ENCODE measurements around the gene AP4E1.
"Not testable (repeated sequence)": the region's sequence is repeated elsewhere in the genome, so short reads cannot be mapped to it uniquely, and the experiment has no call there.

AP4E1 gene

DNA sequence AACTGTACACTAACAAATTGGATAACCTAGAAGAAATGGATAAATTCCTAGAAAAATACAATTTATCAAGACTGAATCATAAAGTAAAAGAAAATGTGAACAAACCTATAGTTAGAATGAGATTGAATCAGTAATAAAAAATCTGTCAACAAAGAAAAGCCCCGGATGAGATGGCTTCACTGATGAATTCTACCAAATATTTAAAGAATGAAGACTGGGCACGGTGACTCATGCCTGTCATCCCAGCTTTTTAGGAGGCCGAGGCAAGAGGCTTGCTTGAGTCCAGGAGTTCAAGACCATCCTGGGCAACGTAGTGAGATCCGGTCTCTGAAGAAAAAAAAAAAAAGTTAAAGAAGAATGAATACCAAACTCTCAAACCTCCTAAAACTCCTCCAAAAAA is 17.7 kb upstream of the AP4E1 start:
- DNase-seq, result no peak

DNA sequence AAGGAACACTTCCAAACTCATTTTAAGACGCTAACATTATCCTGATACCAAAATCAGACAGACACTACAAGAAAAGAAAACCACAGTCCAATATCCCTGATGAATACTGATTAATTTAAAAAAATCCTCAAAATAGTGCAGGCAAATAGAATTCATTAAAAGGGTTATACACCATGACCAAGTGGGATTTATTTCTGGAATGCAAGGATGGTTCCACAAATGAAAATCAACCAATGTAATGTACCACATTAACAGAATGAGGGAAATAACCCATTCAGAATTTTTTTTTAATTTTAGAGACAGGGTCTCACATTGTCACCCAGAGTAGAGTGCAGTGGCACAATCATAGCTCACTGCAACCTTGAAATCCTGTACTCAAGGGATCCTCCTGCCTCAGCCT is 17.3 kb upstream of the AP4E1 start:
- no peak for DNase-seq

DNA sequence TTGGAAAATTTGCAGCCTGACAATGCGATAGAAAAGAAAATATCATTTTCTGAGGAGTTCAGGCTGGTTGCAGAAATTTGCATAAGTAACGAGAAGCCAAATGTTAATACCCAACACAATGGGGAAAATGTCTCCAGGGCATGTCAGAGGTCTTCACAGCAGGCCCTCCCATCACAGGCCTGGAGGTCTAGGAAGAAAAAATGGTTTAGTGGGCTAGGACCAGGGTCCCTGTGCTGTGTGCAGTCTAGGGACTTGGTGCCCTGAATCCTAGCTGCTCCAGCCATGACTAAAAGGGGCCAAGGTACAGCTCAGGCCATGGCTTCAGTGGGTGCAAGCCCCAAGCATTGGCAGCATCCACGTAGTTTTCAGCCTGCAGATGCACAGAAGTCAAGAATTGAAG is 14.5 kb upstream of the AP4E1 start:
- DNase-seq, result no peak

DNA sequence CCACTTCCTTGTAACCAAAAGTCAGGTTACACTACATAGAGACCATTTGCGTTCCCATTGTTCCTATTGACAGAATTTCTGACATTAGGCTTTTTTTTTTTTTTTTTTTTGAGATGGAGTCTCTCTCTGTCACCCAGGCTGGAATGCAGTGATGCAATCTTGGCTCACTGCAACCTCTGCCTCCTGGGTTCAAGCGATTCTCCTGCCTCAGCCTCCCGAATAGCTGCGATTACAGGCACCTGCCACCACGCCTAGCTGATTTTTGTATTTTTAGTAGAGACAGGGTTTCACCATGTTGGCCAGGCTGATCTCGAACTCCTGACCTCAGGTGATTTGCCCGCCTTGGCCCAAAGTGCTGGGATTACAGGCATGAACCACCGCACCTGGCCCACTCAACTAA is 7.1 kb upstream of the AP4E1 start:
- not testable (repeated sequence) for DNase-seq

DNA sequence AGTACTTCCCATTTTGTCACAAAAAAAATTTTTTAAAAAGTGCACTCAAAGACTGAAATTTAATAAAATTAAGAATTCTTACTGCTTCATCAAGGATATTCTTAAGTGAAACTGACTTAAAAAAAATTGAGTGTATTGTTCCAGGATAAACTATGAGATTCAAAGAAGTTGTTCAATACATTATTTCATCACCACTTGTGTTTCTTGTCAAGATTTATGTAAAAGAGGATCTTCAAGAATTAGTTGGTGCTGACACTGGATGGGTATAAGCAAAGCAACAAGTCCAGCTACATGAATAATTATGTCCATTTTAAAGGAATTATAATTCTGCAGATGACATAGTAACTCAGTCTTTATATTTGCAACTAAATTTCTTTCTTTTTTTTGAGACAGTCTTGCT is 4.3 kb upstream of the AP4E1 start:
- DNase-seq, result no peak

DNA sequence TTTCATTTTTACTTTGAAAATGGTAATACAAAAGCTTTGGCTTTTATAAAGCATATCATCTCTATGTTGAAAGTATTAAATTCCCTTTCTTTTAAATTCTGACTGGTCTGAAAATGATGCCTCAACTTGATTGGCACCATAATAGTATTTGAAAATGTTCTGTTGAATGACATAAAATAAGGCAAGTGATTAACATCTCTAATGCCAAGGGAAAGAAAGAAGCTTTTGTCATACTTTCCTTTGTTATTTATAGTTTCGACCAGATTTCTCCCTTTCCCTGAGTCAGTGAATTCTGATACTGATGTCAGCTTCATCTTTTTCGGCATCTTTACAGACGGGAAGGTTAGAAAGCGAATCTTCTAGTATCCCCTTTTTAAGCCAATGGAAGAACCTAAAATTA is 3.4 kb upstream of the AP4E1 start:
- no peak for DNase-seq

DNA sequence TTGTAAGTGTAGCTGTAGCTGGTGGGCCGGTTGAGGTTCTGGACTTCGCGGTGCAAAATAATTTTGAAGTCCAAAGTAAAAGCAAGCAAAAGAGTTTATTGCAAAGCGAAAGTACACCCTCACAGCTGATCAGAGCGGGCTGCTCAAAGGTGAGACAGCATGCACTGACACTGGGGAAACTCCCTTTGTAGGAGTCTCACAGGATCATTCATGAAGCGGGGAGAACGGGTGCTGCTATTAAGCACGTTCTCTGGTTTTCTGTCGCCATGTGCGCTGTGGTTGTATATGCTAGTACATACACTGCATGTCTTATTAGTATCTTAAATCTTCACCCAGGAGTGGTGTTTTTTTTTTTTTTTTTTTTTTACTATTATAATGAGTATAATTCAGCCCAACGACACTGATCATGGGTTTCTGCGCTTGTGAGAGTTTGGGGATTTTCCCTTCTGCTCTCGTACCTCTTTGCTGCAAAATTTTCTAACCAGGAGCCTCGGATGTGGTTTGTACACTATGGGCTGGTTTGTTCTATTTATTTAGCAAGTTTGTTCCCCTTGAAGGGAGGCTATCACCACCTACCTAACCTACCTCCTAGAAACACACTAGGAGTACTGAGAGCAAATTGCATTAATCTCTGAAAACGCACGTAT is 1.4 kb upstream of the AP4E1 start:
- DNase-seq, result peak; percentile 53 to 81

DNA sequence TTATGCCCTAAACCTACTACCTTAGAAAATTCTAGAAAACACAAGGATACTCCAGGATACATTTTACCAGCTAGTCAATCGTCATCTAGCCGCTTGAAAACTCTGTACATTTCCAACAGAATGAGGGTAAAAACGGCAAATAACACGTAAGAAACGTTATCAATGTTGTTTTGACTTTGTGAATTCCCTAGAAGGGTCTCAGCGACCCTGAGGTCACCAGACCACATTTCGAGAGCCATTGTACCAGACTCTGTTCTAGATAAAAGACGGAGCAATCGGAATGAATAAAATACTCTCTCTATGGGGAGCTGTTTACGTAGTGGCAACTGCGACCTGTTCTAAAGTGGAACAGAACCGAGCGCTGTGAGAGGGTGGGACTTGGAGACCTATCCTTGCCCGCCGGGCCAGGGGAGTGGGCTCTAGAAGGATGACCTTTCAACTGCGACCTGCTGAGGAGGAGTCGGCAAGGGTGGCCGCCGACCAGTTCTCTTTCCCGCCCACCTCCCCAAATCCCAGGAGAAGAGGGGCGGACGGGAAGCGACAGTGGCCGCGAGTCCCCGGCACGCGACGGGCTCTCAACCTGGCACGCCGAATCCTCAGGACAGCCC is 778 bp upstream of the AP4E1 start:
- DNase-seq, result peak; percentile 44 to 45

DNA sequence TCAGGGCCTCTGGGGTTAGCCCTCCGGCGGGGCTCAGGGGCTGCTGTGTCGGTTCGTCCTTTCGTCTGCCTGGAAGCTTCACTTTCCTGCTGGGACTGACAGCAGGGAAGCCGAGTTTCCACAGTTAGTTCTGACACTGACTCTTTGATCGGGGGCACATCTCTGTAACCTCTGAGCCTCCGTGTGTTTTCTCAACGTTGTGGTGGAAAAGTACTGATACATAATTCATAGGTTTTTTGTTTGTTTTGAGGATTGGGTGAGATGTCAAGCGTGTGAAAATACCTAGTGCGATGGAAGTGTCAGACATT is 481 bp downstream of the AP4E1 start:
- no peak for DNase-seq

DNA sequence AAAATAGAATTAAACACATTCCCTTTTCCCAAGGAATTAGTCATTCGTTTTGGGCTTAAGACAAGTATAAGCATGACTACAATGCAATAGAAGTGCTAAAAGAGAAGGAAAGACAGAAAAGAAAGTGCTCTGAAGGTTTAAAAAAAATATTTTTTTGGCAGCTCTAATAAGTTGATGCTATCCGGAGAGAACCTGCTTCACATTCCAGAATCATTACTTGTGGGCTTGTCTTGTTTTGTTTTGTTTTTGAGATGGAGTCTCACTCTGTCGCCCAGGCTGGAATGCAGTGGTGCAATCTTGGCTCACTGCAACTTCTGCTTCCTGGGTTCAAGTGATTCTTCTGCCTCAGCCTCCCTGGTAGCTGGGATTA is 1.9 kb downstream of the AP4E1 start:
- not testable (repeated sequence) for DNase-seq

DNA sequence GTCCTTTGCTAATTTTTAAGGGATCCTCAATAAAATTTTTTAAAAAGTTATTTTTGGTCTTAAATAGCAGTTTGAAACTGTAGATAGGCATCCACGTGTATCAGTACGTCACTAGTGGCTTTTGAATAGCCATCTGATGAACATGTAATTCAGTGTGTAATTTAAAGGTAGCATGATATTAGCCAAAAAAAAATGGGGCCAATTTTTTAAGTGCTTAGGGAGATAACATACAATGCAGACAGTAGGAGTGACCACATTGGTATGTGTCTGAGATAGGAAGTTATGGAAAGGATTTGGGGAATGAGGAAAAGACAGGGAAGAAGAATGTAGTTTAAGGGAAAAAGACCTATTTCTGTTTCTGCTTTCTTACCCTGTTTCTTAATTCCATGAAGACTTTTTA is 2.5 kb downstream of the AP4E1 start:
- no peak for DNase-seq

DNA sequence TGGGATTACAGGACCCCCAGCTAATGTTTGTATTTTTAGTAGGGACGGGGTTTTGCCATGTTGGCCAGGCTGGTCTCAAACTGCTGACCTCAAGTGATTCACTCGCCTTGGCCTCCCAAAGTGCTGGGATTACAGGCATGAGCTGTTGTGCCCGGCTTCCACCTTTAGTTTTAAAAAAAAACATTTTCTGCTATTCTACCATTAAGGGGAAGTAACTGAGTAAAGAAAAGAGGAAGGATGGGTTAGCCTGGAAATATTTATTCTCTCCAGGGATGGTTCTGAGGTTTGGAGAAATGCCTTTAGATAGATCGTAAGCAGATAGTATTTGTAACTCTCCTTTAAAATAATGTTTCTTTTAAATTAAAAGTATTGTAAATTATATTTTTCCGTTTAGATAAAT is 3.1 kb downstream of the AP4E1 start:
- no peak for DNase-seq

DNA sequence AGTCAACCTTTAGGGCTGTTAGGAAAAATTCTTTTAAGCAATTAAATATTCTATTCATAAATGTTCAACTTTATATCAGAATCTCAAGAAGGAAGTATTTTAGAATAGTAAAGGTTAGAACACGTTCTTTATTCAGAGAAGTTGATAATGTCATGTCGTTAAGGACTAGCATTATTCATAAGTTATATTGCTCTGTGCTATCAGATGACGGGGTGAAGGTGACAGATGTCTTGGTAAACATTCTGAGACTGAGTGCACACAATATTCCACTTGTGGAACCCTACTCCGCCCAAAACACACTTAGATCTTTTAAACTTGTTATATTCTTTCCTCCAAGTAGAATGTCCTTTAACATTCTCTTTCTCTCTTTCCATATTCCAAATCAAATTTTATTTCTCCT is 7.9 kb downstream of the AP4E1 start:
- DNase-seq, result no peak

DNA sequence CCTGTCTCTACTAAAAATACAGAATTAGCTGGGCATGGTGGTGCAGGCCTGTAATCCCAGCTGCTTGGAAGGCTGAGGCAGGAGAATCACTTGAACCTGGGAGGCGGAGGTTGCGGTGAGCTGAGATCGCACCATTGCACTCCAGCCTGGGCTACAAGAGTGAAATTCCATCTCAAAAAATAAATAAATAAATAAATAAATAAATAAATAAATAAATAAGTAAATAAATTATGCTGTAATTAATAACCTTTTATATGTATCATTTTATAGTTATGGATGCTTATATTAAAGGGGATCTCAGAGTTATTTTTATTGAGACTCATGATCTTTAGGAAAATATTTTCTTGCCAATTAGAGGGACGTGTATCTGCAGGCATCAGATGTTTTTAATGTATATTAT is 10.9 kb downstream of the AP4E1 start:
- DNase-seq, result not testable (repeated sequence)

DNA sequence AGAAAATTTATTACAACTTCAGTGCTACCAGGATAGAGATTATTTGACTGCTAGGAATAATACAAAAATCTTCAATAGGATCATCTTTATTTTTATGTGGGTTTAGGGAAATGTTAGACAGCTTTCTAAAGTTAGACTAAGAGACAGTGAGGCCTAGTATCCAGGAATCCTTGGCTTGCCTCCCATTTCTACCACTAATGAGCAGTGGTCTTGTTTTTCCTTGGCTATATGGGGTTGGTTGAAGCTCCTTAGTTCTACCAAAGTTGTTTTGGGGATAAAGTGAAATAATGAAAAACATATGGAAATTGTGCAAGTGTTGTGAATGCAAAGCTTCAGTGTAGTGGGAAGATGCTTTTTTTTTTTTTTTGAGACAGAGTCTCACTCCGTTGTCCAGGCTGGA is 16.8 kb downstream of the AP4E1 start:
- no peak for DNase-seq

DNA sequence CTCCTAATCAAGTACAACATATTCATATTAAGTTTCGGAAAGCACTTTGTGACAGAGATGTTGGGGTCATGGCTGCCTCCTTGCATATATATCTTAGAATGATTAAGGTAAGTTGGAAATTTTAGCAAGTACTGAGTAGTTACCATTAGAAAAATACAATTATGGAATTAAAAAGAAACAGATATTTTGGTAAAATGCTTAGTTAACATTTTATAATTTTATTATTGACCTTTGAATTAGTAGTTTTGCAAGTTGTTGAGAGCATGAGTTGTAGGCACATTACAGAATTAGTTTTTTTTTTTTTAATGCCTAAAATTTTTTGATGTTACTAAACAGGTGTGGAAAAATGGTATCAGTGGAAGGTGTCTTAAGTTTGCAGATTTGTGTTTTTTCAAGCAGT is 20.6 kb downstream of the AP4E1 start:
- no peak for DNase-seq

DNA sequence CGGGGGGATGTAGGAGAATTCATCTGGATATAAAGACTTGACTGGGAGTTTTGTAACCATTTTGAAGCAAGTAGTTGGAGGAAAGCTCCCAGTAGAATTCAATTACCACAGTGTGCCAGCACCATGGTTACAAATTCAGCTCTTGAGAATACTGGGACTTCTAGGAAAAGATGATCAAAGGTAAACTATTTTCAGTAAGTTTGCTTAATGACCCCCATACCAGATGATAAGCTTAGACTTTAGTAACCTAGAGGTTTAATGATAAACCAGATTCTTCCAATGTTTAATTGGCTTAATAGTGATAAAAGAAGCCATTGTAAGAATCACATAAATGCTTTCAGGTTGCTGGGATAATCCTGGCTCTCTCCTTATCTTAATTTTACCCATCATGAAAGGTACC is 22.3 kb downstream of the AP4E1 start:
- DNase-seq, result no peak

DNA sequence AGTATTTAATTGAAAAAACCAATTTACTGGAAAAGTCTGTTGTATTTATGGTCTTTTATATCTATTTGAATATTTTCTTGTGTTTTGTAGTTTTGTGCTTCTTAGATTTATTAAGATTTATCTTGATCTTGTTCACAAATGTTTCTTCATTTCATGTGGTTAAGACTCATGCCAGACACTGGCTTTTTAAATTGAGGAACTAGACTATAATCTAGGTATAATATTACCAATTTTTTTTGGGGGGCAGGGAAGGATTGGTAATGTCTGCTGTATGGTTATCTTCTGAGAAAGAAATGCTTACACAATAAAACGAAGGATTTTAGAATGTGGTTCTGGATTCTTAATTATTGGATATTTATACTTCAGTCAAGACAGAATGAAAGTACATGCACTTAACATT is 24.9 kb downstream of the AP4E1 start:
- no peak for DNase-seq

DNA sequence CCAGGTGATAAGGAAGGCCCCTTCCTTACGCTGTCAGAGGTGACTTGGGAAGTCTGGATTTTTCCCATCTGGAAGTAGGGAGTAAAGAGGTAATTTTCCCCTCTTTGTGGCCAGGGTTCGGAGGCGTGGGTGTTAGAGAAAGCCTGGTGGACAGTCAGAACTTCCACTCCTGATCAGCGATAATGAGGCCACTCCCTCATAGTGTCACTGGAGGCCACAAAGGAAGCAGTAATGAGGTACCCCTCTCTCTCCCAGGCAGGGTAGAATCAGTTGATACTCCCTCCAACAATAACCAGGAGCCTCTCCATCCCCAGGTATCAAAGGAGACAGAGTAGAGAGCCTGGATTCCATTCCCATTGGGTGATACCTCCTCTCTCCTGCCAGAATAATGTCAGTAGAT is 30.0 kb downstream of the AP4E1 start:
- DNase-seq, result no peak

DNA sequence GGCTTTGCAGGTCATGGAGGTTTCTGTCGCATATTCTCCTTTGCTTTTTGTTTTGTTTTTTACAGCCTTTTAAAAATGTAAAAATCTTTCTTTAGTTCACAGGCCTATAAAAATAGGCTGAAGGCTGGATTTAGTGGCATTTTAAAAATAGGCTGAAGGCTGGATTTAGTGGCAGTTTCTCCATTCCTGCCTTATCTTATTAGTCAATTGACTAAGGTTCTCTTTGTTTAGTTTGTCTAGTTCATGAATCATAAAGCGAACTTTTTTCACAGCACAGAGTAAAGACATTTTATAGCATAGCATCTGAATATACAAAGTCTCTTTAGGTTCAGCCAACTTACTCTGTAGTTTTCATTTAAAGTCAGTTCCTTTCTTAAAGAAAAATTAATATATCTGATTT is 31.4 kb downstream of the AP4E1 start:
- DNase-seq, result no peak

DNA sequence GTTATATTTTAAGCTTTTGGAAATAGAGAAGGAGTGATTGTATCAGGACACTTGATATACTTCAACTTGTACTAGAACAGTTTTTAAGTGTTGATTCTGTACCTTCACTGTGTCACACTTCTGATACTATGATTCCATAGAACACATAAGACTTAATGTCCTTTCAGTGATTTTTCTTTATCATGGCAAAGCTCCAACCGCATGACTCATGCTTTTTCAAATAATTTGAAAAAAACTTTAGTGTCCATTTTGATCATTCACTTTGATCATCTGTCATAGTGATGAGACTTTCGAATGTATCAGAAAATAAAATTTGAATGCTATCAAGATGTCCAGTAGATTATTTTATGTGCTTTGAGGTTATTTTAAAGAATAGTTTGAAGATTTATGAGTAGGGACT is 32.0 kb downstream of the AP4E1 start:
- DNase-seq, result no peak

DNA sequence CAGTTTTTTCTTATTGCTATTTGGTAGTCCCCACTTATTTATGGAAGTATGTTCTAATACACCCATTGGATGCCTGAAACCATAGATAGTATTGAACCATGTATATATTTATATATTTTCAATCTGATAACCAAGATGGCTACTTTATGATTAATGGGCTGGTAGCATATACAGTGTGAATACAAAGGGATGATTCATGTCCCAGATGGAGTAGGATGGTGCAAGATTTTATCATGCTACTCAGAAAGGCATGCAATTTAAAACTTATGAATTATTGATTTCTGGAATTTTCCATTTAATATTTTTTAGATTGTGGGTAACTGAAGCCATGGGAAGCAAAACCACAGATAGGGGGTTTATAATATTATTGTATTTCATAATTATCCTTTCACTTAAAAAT is 35.2 kb downstream of the AP4E1 start:
- DNase-seq, result no peak

DNA sequence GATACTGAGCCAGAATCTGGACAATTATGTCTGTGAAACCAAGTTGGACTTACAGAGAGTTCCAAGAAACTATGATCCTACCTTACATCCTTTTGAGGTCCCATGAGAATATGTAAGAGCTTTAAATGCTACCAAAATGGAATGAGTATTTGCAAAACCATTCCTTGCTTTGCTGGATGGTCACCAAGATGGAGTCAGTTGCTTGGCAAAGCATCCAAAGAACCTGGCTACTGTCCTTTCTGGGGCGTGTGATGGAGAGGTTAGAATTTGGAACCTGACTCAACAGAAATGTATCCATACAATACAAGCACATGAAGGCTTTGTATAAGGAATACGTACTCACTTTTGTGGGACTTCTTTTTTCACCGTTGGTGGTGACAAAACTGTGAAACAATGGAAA is 36.2 kb downstream of the AP4E1 start:
- no peak for DNase-seq

DNA sequence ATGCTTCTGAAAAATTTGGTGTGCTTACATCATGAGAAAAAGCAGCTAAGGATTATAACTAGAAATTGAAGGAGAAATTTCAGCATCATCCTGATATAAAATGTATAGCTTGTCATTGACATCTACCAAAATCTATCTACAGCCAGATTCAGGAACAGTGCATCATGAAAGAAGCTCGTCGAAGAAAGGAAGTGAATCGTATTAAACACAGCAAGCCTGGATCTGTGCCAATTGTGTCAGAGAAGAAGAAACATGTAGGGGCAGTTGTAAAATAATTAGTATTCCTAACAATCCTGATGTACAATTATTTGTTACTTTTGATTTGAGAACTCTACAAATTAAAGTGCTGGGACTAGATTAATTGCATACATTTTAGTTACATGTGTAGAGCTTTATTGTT is 37.2 kb downstream of the AP4E1 start:
- no peak for DNase-seq

DNA sequence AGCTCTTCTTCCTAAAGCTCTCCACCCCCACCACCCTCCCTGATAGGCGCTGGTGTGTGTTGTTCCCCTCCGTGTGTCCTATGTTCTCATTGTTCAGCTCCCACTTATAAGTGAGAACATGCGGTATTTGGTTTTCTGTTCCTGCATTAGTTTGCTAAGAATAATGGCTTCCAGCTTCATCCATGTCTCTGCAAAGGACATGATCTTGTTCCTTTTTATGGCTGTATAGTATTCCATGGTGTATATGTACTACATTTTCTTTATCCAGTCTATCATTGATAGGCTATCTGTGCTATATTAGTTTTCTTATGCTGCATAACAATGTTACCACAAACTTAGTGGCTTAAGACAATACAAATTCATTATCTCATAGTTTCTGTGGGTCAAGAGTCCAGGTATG is 42.3 kb downstream of the AP4E1 start:
- not testable (repeated sequence) for DNase-seq

DNA sequence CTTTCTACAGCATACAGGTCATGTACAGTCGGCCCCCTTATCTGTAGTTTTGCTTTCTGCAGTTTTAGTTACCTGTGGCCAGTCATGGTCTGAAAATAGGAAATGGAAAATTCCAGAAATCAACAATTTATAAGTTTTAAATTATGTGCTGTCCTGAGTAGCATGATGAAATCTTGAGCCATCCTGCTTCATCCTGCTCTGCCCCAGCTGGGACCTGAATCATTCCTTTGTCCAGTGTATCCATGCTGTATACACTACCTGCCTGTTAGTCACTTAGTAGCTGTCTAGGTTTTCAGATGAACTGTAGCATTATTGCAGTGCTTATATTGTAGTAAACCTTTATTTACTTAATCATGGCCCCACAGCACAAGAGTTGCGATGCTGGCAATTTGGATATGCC is 44.8 kb downstream of the AP4E1 start:
- DNase-seq, result no peak
